ENCODE data around the gene ARHGAP18. TPM values are rescaled to one million over a fixed set of nuclear protein-coding genes. Genes with fewer than 3 reads are reported as not detected.

Gene ARHGAP18
- total RNA-seq, 1 donor from 2014 or later = 12.0 TPM

DNA sequence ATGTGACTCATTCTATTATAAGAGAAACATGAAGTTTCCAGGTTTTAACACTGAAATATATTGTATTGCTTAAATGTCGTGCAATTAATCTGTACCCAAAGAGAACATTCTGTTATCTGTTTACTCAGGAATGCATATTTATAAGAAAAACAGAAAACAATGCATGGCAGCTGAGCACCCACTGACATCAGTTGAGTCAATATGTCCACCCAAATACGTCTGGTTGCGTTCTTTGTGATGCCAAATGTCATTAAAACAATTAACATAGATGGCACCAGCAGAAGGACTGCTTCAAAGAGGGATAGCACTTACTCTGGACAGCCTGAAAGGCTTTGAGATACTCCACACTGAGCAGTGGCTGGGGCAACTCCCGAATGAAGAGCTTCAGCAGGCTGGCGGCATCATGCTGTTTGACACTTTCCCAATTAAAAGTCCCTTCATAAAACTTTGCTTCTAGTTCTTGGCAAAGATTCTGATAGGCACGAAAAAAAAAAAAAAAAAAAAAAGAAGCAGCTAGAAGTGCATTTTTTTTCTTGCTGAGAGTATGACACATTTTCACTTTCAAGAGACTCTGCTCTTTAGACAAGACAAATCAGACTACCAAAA, 102.3 kb downstream of the ARHGAP18 start:
- Mint-ChIP-seq H3K36me3 (no peaks in the 10 kb centered on the region), H3K9me3 (no peaks in the 10 kb centered on the region), H3K4me3 (no peak overlapping the region), H3K27me3 (no peaks in the 10 kb centered on the region), H3K27ac (no peak overlapping the region), H3K4me1 (ENCODE audit: unreplicated experiment) (no peaks in the 10 kb centered on the region)
- no peak for DNase-seq (ENCODE audit: extremely low spot score, unreplicated experiment)
- TF ChIP-seq, protein P1, sequence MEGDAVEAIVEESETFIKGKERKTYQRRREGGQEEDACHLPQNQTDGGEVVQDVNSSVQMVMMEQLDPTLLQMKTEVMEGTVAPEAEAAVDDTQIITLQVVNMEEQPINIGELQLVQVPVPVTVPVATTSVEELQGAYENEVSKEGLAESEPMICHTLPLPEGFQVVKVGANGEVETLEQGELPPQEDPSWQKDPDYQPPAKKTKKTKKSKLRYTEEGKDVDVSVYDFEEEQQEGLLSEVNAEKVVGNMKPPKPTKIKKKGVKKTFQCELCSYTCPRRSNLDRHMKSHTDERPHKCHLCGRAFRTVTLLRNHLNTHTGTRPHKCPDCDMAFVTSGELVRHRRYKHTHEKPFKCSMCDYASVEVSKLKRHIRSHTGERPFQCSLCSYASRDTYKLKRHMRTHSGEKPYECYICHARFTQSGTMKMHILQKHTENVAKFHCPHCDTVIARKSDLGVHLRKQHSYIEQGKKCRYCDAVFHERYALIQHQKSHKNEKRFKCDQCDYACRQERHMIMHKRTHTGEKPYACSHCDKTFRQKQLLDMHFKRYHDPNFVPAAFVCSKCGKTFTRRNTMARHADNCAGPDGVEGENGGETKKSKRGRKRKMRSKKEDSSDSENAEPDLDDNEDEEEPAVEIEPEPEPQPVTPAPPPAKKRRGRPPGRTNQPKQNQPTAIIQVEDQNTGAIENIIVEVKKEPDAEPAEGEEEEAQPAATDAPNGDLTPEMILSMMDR (conservative IDR thresholded peaks at IDR 0.05) = no peak

DNA sequence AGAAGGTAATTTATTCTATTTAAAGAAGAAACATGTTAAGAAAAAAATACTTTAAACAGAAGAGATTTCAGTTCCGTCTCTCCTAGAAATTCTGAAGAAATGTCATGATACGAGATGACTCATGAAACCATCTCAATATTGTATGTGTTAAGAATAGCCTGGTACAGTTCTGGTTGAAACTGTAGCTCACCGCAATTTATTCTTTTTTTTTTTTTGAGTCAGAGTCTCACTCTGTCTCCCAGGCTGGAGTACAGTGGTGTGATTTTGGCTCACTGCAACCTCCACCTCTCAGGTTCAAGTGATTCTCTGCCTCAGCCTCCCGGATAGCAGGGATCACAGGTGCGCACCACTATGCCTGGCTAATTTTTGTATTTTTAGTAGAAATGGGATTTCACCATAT, 103.3 kb downstream of the ARHGAP18 start:
- Mint-ChIP-seq H3K4me1 (ENCODE audit: unreplicated experiment) (no peaks in the 10 kb centered on the region), H3K27me3 (no peaks in the 10 kb centered on the region), H3K9me3 (no peaks in the 10 kb centered on the region), H3K36me3 (no peaks in the 10 kb centered on the region), H3K4me3 (no peak overlapping the region), H3K27ac (no peak overlapping the region)
- TF ChIP-seq, protein P1 (conservative IDR thresholded peaks at IDR 0.05) = no peak
- no peak for DNase-seq (ENCODE audit: extremely low spot score, unreplicated experiment)

DNA sequence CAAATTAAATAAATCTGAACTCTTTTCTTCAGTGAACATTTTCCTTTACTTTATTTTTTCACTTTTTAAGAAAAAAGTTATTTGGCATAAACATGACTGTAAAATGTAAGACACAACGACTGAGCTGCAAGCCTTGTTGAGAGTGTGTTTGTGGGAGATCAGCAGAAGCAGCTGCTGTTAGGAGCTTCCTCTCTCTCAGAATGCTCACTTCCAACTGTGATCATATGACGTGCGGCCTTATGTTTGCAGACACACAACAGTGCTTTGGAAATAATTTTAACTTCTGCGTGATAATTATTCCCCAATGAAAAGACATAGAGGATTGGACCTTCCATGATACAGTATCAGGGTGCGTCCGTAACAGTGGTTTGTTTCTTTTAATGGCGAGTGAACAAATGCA, 104.0 kb downstream of the ARHGAP18 start:
- no peaks in the 10 kb centered on the region for H3K36me3 Mint-ChIP-seq
- no peaks in the 10 kb centered on the region for H3K4me1 Mint-ChIP-seq (ENCODE audit: unreplicated experiment)
- H3K4me3 Mint-ChIP-seq = no peak overlapping the region
- TF ChIP-seq, protein P1 (conservative IDR thresholded peaks at IDR 0.05) = no peak
- no peak overlapping the region for H3K27ac Mint-ChIP-seq
- no peak for DNase-seq (ENCODE audit: extremely low spot score, unreplicated experiment)
- H3K27me3 Mint-ChIP-seq = no peaks in the 10 kb centered on the region
- H3K9me3 Mint-ChIP-seq = no peaks in the 10 kb centered on the region

DNA sequence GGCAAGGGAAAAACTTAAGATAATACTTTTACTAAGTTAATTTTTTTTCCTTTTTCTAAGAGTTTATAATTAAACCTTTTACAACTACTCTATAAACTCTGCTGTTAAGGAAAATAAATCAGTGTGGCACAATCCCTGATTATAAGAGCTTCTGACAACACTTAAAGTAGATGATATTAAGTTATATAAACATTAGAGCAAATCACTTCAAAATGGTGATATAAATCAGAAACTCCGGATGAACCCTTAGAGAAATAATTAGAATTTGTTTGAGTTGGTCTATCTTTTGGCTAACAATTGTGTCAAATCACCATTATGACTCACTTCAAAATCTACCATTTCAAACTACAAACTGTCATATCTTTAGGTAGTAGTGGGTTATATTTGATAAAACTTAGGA, 104.9 kb downstream of the ARHGAP18 start:
- TF ChIP-seq, protein P1 (conservative IDR thresholded peaks at IDR 0.05) = no peak
- no peak overlapping the region for H3K4me3 Mint-ChIP-seq
- no peaks in the 10 kb centered on the region for H3K27me3 Mint-ChIP-seq
- DNase-seq (ENCODE audit: extremely low spot score, unreplicated experiment) = no peak
- no peaks in the 10 kb centered on the region for H3K9me3 Mint-ChIP-seq
- H3K36me3 Mint-ChIP-seq = no peaks in the 10 kb centered on the region
- H3K27ac Mint-ChIP-seq = no peak overlapping the region
- H3K4me1 Mint-ChIP-seq (ENCODE audit: unreplicated experiment) = no peaks in the 10 kb centered on the region

DNA sequence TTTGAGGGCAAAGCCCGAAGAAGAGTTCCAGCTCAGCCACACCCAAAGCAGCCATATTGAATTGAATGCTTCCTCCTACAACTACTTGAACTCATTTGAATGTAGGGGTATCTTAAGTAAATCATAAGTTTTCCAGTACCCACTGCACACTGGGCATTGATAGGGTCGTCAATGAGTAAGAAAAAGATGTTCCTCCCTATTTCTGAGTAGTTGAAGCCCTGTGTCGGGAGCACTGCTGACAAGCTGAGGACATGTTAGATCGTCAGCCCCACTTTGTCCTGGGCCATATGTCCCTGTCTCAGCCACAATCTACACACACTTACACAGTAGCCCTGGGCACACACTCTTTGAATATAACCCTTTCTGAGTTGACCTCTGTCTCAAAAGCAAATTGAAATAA, 105.7 kb downstream of the ARHGAP18 start:
- Mint-ChIP-seq H3K27ac (no peak overlapping the region), H3K36me3 (no peaks in the 10 kb centered on the region), H3K4me3 (no peak overlapping the region), H3K4me1 (ENCODE audit: unreplicated experiment) (no peaks in the 10 kb centered on the region), H3K9me3 (no peaks in the 10 kb centered on the region), H3K27me3 (no peaks in the 10 kb centered on the region)
- TF ChIP-seq, protein P1 (conservative IDR thresholded peaks at IDR 0.05) = no peak
- no peak for DNase-seq (ENCODE audit: extremely low spot score, unreplicated experiment)

DNA sequence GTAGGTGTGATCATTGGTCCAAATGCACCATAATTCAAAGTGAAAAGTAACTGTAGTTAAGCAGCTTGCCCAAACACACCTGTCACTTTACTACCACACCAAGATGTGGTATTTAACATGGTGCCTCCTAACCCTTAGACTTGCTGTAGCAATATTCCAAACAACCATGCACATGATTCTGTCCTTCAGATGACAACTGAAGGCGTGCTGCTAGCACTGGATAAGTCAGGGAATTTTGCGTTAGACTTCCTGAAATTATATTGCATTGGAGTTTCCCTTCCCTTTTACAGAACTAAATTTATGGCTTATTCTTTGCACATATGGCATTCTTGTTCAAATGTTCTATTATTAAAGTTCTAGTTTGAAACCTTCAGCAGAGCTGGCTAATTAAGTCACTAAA, 106.2 kb downstream of the ARHGAP18 start:
- no peak for DNase-seq (ENCODE audit: extremely low spot score, unreplicated experiment)
- Mint-ChIP-seq H3K27ac (no peak overlapping the region), H3K9me3 (no peaks in the 10 kb centered on the region), H3K27me3 (no peaks in the 10 kb centered on the region), H3K4me1 (ENCODE audit: unreplicated experiment) (peaks cover 2% of the 10 kb centered on the region), H3K36me3 (no peaks in the 10 kb centered on the region), H3K4me3 (no peak overlapping the region)
- TF ChIP-seq, protein P1 (conservative IDR thresholded peaks at IDR 0.05) = no peak
